T-helper 2 cell (primary cell): ENCODE data around the gene PIK3R5.
A peak's percentile ranks its signal among the peaks of the same experiment; 100 is the strongest.

Source experiments
- DNase-seq, 5 experiments: peaks; one replicate each; pipeline versions ENCODE4 v3.0.0 to v3.0.0-alpha.2; 2012 to 2022

Gene PIK3R5

DNA sequence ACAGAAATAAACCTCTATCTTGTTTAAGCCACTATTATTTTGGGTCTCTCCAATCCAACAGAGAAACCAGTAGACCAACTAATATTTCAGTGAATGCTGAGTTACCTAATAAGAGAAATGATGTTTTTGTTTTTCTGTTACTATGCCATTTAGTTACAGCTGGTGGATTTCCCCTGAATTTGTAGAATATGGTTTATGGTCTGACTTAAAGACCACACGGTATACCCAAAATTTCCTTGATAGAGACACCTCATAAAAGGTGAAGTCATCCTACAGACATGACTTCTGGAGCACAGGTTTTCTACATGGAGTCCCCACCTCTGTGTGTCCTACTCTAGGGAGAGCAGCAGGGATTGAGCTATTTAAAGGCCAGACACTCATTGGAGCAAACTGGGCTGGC, 13.3 kb downstream of the PIK3R5 start:
- no peak for DNase-seq

- DNase-seq: no peak
These were observed 14.3 kb downstream of the PIK3R5 start for GRCh38 chr17:8951206-8951605.

GRCh38 chr17:8949061-8949661, 16.3 kb downstream of the PIK3R5 start:
- peak in 1 of 5 experiments; percentile 85 for DNase-seq

- no peak for DNase-seq
These were observed 17.0 kb downstream of the PIK3R5 start for GRCh38 chr17:8948462-8948861.

- DNase-seq: no peak
These were observed 18.3 kb downstream of the PIK3R5 start for GRCh38 chr17:8947201-8947600.

- no peak for DNase-seq
These were observed 19.0 kb downstream of the PIK3R5 start for GRCh38 chr17:8946476-8946875.

GRCh38 chr17:8946071-8946470, 19.4 kb downstream of the PIK3R5 start:
- no peak for DNase-seq

GRCh38 chr17:8944748-8945147, 20.8 kb downstream of the PIK3R5 start:
- DNase-seq: no peak

- DNase-seq: no peak
These were observed 21.4 kb downstream of the PIK3R5 start for GRCh38 chr17:8944083-8944482.

GRCh38 chr17:8941980-8942622, 23.4 kb downstream of the PIK3R5 start:
- peak in 3 of 5 experiments; percentile 22 to 65 (median 54) for DNase-seq

GRCh38 chr17:8941520-8941919, 24.0 kb downstream of the PIK3R5 start:
- peak in 4 of 5 experiments; percentile 47 to 88 (median 60) for DNase-seq

GRCh38 chr17:8940866-8941471, 24.5 kb downstream of the PIK3R5 start:
- DNase-seq: peak in 2 of 5 experiments; percentile 12 to 56

GRCh38 chr17:8939496-8940334, 25.8 kb downstream of the PIK3R5 start:
- peak in 3 of 5 experiments; percentile 17 to 88 (median 52) for DNase-seq

DNA sequence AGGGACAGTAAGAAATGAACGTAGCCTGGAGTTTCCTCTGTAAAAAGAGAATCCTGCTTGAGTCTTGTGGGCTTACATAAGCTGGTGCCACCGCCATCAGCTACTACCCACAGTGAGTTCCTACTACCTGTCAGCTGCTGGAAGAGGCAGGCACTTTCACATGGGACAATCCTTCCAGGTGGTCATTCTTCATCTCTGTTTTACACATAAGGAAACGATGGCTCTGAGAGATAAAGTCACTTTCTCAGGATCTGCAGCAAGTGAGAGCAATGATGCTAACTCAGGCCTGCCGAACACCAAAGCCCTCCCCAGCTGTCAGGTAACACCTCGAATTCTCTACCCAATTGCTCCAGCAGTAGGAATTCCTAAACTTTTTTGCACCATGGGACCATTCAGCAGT, 26.6 kb downstream of the PIK3R5 start:
- no peak for DNase-seq

- DNase-seq: peak in 2 of 5 experiments; percentile 56 to 67
These were observed 30.3 kb downstream of the PIK3R5 start for GRCh38 chr17:8935191-8935590.

GRCh38 chr17:8934346-8934745, 31.2 kb downstream of the PIK3R5 start:
- DNase-seq: no peak

DNA sequence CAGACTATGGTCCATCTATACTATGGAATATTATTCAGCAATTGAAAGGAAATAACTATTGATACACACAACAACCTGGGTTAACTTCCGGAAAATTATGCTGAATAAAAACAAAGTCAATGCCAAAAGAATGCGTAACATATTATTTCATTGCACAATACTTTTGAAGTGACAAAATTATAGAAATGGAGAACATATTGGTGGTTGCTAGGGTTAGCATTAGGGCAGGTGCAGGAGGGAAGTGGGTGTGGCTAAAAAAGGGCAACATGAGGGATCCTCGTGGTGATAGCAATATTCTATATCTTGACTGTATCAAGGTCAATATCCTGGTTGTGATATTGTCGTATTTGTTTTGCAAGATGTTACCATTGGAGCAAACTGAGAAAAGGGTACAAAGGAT, 34.9 kb downstream of the PIK3R5 start:
- DNase-seq: no peak

DNA sequence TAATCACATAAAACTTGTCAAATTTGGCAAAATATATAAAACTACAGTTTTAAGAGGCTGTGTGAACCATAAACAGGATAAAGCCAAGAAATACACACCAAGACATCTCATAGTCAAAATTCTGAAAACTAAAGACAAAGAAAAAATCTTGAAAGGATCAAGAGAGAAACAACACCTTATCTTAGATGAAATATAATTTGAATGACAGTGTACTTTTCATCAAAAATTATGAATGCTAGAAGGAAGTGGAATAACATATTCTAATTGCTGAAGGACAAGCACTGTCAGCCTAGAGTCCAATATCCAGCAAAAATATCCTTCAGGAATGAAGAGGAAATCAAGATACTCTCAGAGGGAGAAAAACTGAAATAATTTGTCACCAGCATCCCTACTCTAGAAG, 37.2 kb downstream of the PIK3R5 start:
- no peak for DNase-seq

GRCh38 chr17:8927395-8927794, 38.1 kb downstream of the PIK3R5 start:
- no peak for DNase-seq

GRCh38 chr17:8925808-8926207, 39.7 kb downstream of the PIK3R5 start:
- peak in 1 of 5 experiments; percentile 26 for DNase-seq

- DNase-seq: no peak
These were observed 40.4 kb downstream of the PIK3R5 start for GRCh38 chr17:8925141-8925540.

- no peak for DNase-seq
These were observed 40.9 kb downstream of the PIK3R5 start for GRCh38 chr17:8924595-8924994.

GRCh38 chr17:8923762-8924161, 41.7 kb downstream of the PIK3R5 start:
- DNase-seq: no peak
